ENCODE data around the gene MYL3.

GRCh38 chr3:46890132-46890531 is 26.9 kb upstream of the MYL3 start:
- TF ChIP-seq CTCF (IDR thresholded peaks at IDR 0.05) (no peak), POLR2A (IDR thresholded peaks at IDR 0.05) (no peak), POLR2AphosphoS5 (IDR thresholded peaks at IDR 0.05) (no peak)
